Right cardiac atrium (tissue), 5 donors: Measurements from ENCODE around the gene NELL1. TPM values are rescaled to one million over a fixed set of nuclear protein-coding genes. Genes with fewer than 3 reads are reported as not detected.

ENCODE experiments used
- ATAC-seq, 2 donors: fragments of 200-7000 bp; cut with Tn5 transposase; one replicate each; pipeline versions ENCODE4 v1.8.0 to v1.9.1; 2020; ENCODE audit warnings: moderate library complexity in 2 of 2, mild to moderate bottlenecking in 1 of 2
- DNase-seq, 3 donors: peaks; one replicate each; pipeline ENCODE4 v3.0.0-alpha.2; 2020
- H3K27ac ChIP-seq: one replicate; pipeline ENCODE4 v1.5.1; 2013; ENCODE audit warnings: mild to moderate bottlenecking, low read length, control low read depth, moderate library complexity
- H3K27me3 ChIP-seq: one replicate; pipeline ENCODE4 v1.6.1; 2013; ENCODE audit not compliant: control insufficient read depth, insufficient read depth
- H3K4me1 ChIP-seq: one replicate; pipeline ENCODE4 v1.6.1; 2013; ENCODE audit warnings: low read length; ENCODE audit not compliant: control insufficient read depth, insufficient read depth
- H3K4me3 ChIP-seq: one replicate; pipeline ENCODE4 v1.5.1; 2013; ENCODE audit warnings: low read length, control low read depth
- H3K9me3 ChIP-seq: one replicate; pipeline ENCODE4 v1.6.1; 2013; ENCODE audit warnings: low read length; ENCODE audit not compliant: control insufficient read depth
- WGBS: extraction: QIAGEN DNeasy Blood & Tissue Kit; methylation state at CpG from one replicate; pipeline ENCODE4 v1.1.7; 2013; 5-methylcytosine and 5-hydroxymethylcytosine counted together
- intact Hi-C, 4 donors: fragments of 100-400 bp; cut with DNase I; formaldehyde crosslinking; loops; one replicate each; pipeline versions ENCODE4 v1.11.0 to v1.14.0; 2022 to 2023
- polyA plus RNA-seq: library from polyadenylated mRNA; stranded (reverse); fragments of 200-250 nt; gene quantifications from one replicate; pipeline ENCODE4 v1.2.3, GENCODE V29; 2013
- total RNA-seq, 4 donors: library from RNA; stranded (reverse); fragmentation: NEBNext Ultra II Directional; extraction: Animal tissue kit (Norgen Biotek cat#: 25700); gene quantifications; one replicate each; pipeline ENCODE4 v1.2.1, GENCODE V29; 2021
- donor health status: healthy with polysubstance abuse.
- donor health status: DM: no; HTN: yes; CAD: no.
- donor health status: DM: no; HTN: no; CAD: no.
- donor health status: DM: no; HTN: yes; CAD: no; lungs with severe emphysema.
- donor health status: DM: yes; HTN: yes; CAD: no.

Gene NELL1
- total and polyA plus RNA-seq, 5 donors: 0.09 to 0.22 TPM; not detected in 3

DNA sequence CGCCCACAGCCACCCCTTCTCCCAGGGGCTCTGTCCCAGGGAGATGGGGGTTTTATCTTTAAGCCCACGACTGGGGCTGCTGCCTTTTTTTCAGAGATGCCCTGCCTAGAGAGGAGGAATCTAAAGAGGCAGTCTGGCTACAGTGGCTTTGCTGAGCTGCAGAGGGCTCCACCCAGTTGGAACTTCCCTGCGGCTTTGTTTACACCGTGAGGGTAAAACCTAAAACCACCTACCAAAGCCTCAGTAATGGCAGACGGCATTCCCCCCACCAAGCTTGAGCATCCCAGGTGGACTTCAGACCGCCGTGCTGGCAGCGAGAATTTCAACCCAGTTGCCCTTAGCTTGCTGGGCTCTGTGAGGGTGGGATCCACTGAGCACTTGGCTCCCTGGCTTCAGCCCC is 535.8 kb downstream of the NELL1 start:
- DNase-seq (no peak), ATAC-seq (no peak)
- Histone ChIP-seq H3K4me3 (no peak overlapping the region), H3K27ac (no peak overlapping the region), H3K27me3 (no peaks in the 10 kb centered on the region), H3K9me3 (no peaks in the 10 kb centered on the region), H3K4me1 (no peaks in the 10 kb centered on the region)
- 77% methylated on average over 8 of the region's 8 CpGs for WGBS
- intact Hi-C loops: no loop called here

DNA sequence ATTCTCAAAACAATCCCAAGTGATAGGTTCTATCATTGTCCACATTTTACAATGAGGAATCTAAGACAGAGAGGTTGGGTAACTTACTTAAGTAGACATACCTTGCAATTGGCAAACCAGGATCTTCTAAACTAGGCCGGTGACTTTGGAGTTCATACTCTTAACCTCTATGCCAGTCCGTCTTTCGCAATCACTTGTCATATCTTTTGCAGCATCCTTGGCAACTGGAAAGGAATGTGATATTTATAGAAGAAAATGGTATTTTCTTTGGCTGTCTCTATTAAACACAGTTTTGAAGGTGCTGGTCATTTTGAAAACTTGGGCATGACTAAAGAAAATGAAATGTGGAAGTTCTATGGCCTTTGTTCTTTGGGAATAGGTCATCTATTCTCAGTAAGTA is 556.5 kb downstream of the NELL1 start:
- 82% methylated on average over 3 of the region's 3 CpGs for WGBS

DNA sequence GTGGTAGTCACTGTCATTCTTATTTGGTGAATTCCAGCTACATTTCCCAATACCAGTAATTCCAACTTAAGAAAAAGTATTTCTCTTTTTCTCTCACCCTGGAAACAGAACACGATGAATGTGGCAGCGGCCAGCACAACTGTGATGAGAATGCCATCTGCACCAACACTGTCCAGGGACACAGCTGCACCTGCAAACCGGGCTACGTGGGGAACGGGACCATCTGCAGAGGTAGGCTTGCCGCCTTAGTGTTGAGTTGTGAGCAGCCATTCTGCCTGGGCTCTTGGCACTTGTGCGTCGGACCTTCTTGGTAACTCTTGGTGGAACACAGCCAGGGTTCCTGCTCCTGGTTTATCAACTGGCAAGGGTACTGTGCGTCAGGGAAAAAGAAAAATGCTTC is 559.8 kb downstream of the NELL1 start:
- H3K27me3 ChIP-seq: no peaks in the 10 kb centered on the region
- intact Hi-C loops: no loop called here
- WGBS: 84% methylated on average over 9 of the region's 9 CpGs
- no peaks in the 10 kb centered on the region for H3K4me1 ChIP-seq
- DNase-seq (no peak), ATAC-seq (no peak)
- H3K9me3 ChIP-seq: no peaks in the 10 kb centered on the region
- no peak overlapping the region for H3K4me3 ChIP-seq
- H3K27ac ChIP-seq: no peak overlapping the region

More for the DNA sequence above, 556.5 kb downstream of the NELL1 start:
- ATAC-seq (no peak), DNase-seq (no peak)
- intact Hi-C loops: no loop called here
- Histone ChIP-seq H3K4me3 (no peak overlapping the region), H3K4me1 (no peaks in the 10 kb centered on the region), H3K27me3 (no peaks in the 10 kb centered on the region), H3K27ac (no peak overlapping the region), H3K9me3 (no peaks in the 10 kb centered on the region)

DNA sequence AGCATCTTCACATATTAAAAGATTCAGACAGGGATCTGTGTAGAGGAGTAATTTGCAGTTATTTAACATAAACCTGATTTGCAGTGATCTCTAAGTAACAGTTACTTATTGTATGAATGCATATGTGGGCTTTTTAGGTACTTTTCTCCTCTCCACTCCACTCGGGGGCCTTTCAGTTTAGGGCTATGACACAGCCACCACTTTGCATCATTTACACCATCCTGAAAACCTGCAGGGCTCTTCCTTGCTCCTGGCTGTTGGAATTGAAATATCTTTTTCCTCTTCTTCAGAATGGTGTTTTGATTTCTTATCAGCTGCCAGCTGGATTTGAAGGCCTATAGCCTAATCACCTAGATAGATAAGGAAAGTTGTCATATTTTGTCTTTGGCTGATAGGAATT is 580.8 kb downstream of the NELL1 start:
- WGBS: 32% methylated on average over 1 of the region's 1 CpG
- Histone ChIP-seq H3K4me1 (no peaks in the 10 kb centered on the region), H3K9me3 (no peaks in the 10 kb centered on the region), H3K27me3 (no peaks in the 10 kb centered on the region), H3K4me3 (no peak overlapping the region), H3K27ac (no peak overlapping the region)
- intact Hi-C loops: no loop called here
- DNase-seq: no peak
- ATAC-seq: no peak

DNA sequence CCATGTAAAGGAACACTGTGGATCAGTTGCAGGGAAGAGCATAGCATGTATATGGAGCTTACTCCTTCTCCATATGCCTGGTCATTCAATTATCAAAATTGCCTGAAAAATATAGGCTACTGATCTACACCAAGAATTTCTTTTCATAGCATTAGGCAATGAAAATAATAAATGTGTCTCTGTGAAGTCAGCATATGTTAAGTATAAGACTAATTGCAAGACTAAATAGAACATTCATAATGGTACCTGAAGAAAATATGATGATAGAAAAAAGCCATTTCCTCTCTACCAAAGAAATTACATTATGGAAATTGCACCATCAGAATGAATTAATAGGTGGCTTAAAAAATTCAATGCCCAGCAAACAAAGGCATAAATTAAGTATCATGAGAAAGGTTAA is 584.7 kb downstream of the NELL1 start:
- H3K4me1 ChIP-seq: no peaks in the 10 kb centered on the region
- ATAC-seq (no peak), DNase-seq (no peak)
- no peaks in the 10 kb centered on the region for H3K9me3 ChIP-seq
- no peaks in the 10 kb centered on the region for H3K27me3 ChIP-seq
- no peak overlapping the region for H3K27ac ChIP-seq
- H3K4me3 ChIP-seq: no peak overlapping the region
- intact Hi-C loops: no loop called here

DNA sequence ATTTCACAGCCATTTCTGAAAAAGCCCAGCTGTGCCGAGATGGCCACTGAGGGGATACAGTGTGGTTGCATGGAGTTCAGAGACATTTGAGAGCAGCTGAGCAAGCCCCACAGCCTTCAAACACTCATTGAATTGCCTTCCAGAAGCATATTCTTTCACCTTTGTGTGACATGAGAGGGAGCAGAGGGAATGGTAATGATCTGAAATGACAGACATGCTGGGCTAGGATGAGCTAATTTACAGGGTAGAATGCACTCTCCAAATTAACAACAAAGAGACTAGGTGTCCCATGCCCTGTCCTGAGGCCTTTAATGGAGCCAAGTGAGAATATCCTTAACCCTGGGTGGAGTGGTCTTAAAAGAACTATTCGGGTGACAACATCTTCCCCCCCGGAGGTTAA is 585.4 kb downstream of the NELL1 start:
- Histone ChIP-seq H3K27me3 (no peaks in the 10 kb centered on the region), H3K4me3 (no peak overlapping the region), H3K9me3 (no peaks in the 10 kb centered on the region), H3K4me1 (no peaks in the 10 kb centered on the region), H3K27ac (no peak overlapping the region)
- 61% methylated on average over 3 of the region's 3 CpGs for WGBS
- ATAC-seq (no peak), DNase-seq (no peak)
- intact Hi-C loops: no loop called here

DNA sequence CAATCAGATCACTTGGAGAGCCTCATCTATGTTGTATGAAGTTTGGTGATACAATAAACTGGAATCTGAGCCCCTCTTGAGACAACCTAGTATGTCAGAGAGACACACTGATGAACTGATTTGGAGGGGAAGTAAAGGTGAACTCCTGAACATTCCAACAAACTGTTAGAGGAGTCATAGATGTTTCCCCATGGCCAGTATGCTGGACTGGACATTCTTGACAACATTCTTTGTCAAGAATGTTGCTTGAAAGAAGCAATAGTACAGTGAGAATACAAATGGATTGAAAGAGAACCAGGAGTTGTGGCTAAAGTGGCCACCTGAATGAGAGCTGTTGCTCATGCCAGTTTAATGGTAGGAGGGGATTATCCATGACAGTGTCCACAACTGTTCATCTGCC is 588.1 kb downstream of the NELL1 start:
- Histone ChIP-seq H3K4me1 (no peaks in the 10 kb centered on the region), H3K27ac (no peak overlapping the region), H3K9me3 (no peaks in the 10 kb centered on the region), H3K27me3 (no peaks in the 10 kb centered on the region), H3K4me3 (no peak overlapping the region)
- ATAC-seq (no peak), DNase-seq (no peak)
- intact Hi-C loops: no loop called here

DNA sequence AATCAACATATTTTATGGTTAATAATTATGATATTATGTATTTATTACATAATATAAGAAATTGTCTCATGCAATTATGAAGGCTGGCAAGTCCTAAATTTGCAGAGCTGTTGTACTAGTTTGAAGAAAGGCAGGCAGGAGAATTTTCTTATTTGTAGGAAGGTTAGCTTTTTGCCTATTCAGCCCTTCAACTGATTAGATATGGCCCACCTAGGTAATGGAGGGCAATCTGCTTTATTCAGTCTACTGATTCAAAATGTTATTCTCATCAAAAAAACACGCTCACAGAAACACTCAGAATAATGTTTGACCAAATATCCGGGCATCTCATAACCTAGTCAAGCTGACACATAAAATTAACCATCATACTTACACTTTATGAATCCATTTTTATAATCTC is 589.0 kb downstream of the NELL1 start:
- DNase-seq: no peak
- intact Hi-C loops: no loop called here
- Histone ChIP-seq H3K27ac (no peak overlapping the region), H3K27me3 (no peaks in the 10 kb centered on the region), H3K9me3 (no peaks in the 10 kb centered on the region), H3K4me1 (no peaks in the 10 kb centered on the region), H3K4me3 (no peak overlapping the region)
- WGBS: 77% methylated on average over 2 of the region's 2 CpGs
- ATAC-seq: no peak

DNA sequence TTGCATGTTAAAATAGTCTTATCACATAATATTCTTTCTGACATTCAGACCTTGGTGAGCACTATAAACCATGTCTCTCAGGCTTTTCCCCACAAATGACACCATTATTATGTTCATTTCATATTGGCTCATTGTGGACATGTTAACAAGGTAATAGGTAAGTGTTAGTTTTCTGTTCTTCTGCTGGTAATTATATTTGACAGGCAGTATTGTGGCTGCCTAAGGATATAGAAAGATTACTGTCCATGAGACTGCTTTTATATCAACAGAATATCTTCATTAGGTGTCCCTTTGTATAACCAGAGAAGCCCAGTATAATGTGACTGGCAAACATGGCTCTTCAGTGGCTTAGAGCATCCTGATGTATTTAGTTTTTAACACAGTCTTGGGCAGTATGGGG is 590.7 kb downstream of the NELL1 start:
- H3K9me3 ChIP-seq: no peaks in the 10 kb centered on the region
- no peaks in the 10 kb centered on the region for H3K27me3 ChIP-seq
- intact Hi-C loops: no loop called here
- no peaks in the 10 kb centered on the region for H3K4me1 ChIP-seq
- ATAC-seq: no peak
- no peak overlapping the region for H3K27ac ChIP-seq
- H3K4me3 ChIP-seq: no peak overlapping the region
- no peak for DNase-seq

DNA sequence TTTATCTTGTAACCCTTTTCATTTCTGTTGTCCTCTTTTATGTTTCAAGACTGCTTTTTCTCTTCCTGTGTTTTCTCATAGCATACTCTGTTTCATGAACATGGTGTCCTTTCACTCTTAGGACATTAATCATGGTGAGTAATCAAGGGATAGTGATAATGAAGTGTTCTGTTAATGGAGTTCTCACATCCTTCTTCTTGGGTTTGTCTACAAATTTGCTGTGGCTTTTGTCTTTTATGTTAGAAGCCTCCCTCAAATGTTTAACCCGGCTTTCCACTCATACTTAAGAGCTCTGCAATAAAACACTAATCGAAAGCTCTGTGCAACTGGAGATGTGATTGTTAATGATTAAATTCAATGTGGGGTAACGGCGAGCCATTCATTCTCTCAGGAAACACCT is 593.6 kb downstream of the NELL1 start:
- 71% methylated on average over 4 of the region's 4 CpGs for WGBS
- no peak for ATAC-seq

DNA sequence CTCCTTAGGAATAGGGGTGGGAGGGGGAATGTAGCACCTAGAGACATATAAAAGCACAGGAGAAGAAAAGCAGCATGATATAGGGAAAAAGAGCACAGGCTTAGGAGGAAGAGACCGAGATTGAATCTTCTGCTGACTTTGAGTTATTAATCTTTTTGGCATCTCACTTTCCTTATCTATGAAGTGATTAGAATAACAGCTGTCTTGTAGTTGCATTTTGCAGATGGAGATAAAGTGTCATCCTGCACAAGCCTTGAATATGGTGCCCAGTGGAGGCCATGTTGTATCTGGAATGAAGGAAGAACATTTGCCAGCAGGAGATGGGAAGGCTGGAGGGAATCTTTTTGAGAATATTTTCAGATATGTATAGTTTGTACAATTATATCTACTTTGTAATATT is 594.7 kb downstream of the NELL1 start:
- intact Hi-C loops: no loop called here
- H3K9me3 ChIP-seq: no peaks in the 10 kb centered on the region
- H3K4me3 ChIP-seq: no peak overlapping the region
- DNase-seq (no peak), ATAC-seq (no peak)
- no peak overlapping the region for H3K27ac ChIP-seq
- 43% methylated on average over 1 of the region's 1 CpG for WGBS
- no peaks in the 10 kb centered on the region for H3K4me1 ChIP-seq
- no peaks in the 10 kb centered on the region for H3K27me3 ChIP-seq

More for the DNA sequence above, 593.6 kb downstream of the NELL1 start:
- no peak for DNase-seq
- no peaks in the 10 kb centered on the region for H3K9me3 ChIP-seq
- no peak overlapping the region for H3K27ac ChIP-seq
- H3K27me3 ChIP-seq: no peaks in the 10 kb centered on the region
- intact Hi-C loops: no loop called here
- H3K4me3 ChIP-seq: no peak overlapping the region
- no peaks in the 10 kb centered on the region for H3K4me1 ChIP-seq

DNA sequence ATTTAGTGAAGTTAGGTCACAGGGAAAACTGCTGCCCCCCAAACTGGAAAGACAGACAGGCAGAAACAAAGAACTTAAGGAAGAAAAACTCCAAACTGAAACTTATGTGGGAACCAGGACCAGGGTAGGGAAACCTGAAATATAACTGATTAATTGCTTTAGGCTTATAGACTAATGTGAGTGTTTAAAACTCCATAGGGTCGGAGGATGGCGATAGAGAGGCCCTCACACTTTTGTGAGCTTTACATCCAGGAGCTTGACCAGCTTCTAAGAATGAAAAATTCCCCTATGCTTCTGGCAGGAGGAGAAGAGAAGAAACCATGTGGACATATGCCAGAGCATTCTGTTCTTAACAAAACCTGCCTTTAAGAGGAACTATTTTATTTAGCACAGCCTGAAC is 598.6 kb downstream of the NELL1 start:
- intact Hi-C loops: no loop called here
- no peak for DNase-seq
- H3K9me3 ChIP-seq: no peaks in the 10 kb centered on the region
- H3K4me1 ChIP-seq: no peaks in the 10 kb centered on the region
- no peak overlapping the region for H3K4me3 ChIP-seq
- no peak overlapping the region for H3K27ac ChIP-seq
- WGBS: 52% methylated on average over 2 of the region's 2 CpGs
- ATAC-seq: no peak
- no peaks in the 10 kb centered on the region for H3K27me3 ChIP-seq
